CD14-positive monocyte (primary cell): ENCODE results near the gene PPP2R3A. TPM values are rescaled to one million over a fixed set of nuclear protein-coding genes. Genes with fewer than 3 reads are reported as not detected.

Experiments
- DNase-seq, 3 donors: peaks; one replicate each; pipeline ENCODE4 v3.0.0-alpha.2; 2011 to 2022
- H2AFZ ChIP-seq: 2 replicates; pipeline ENCODE4 v1.6.0; 2012; ENCODE audit warnings: mild to moderate bottlenecking, low read depth, low read length, inconsistent platforms; ENCODE audit not compliant: insufficient read depth, poor library complexity, severe bottlenecking
- H3K27ac ChIP-seq, 2 donors: 1 replicate in 1 of 2; 2 replicates in 1 of 2; pipeline ENCODE4 v1.5.1; 2012 to 2013; ENCODE audit warnings: low read length in 2 of 2, control low read depth in 1 of 2, inconsistent platforms in 1 of 2, low read depth in 1 of 2, mild to moderate bottlenecking in 1 of 2
- H3K27me3 ChIP-seq, 2 donors: one replicate each; pipeline versions ENCODE4 v1.6.0 to v1.6.1; 2011 to 2013; ENCODE audit warnings: low read length in 2 of 2; ENCODE audit not compliant: control insufficient read depth in 2 of 2, insufficient read depth in 2 of 2
- H3K36me3 ChIP-seq, 2 donors: replicated peaks in 1 of 2; 1 replicate in 1 of 2; 2 replicates in 1 of 2; pipeline versions ENCODE4 v1.5.1 to v1.6.1; 2012 to 2013; ENCODE audit warnings: low read length in 2 of 2, control low read depth in 1 of 2, inconsistent platforms in 1 of 2, mild to moderate bottlenecking in 1 of 2; ENCODE audit not compliant: insufficient read depth in 2 of 2, control insufficient read depth in 1 of 2
- H3K4me1 ChIP-seq, 2 donors: 1 replicate in 1 of 2; 2 replicates in 1 of 2; pipeline versions ENCODE4 v1.5.1 to v1.6.1; 2012 to 2013; ENCODE audit warnings: low read length in 2 of 2, control low read depth in 1 of 2, inconsistent platforms in 1 of 2, mild to moderate bottlenecking in 1 of 2, moderate library complexity in 1 of 2; ENCODE audit not compliant: insufficient read depth in 2 of 2, control insufficient read depth in 1 of 2
- H3K4me2 ChIP-seq: replicated peaks from 2 replicates; pipeline ENCODE3; 2012; ENCODE audit warnings: low read length, moderate library complexity, mild to moderate bottlenecking; ENCODE audit not compliant: poor library complexity, severe bottlenecking; ENCODE audit errors: extremely low read depth
- H3K4me3 ChIP-seq, 3 experiments: fragments of 200-600 bp in 1 of 3; sonication (generic) in 1 of 3; replicated peaks in 1 of 3; 1 replicate in 2 of 3; 2 replicates in 1 of 3; pipeline ENCODE4 v1.5.1; 2011 to 2013; ENCODE audit warnings: low read length in 3 of 3, mild to moderate bottlenecking in 3 of 3, control low read depth in 2 of 3, low read depth in 2 of 3, inconsistent platforms in 1 of 3, moderate library complexity in 1 of 3
- H3K79me2 ChIP-seq: 2 replicates; pipeline ENCODE4 v1.6.0; 2012; ENCODE audit warnings: mild to moderate bottlenecking, control low read depth, inconsistent platforms, low read length, moderate library complexity; ENCODE audit not compliant: insufficient read depth
- H3K9ac ChIP-seq: 2 replicates; pipeline ENCODE4 v1.6.0; 2017; ENCODE audit warnings: low read length, mild to moderate bottlenecking; ENCODE audit not compliant: insufficient read depth, poor library complexity, severe bottlenecking
- H3K9me3 ChIP-seq, 2 donors: replicated peaks in 1 of 2; 1 replicate in 1 of 2; 2 replicates in 1 of 2; pipeline versions ENCODE4 v1.5.1 to v1.6.1; 2012 to 2013; ENCODE audit warnings: low read length in 2 of 2, control low read depth in 1 of 2; ENCODE audit not compliant: control insufficient read depth in 1 of 2, insufficient read depth in 1 of 2
- H4K20me1 ChIP-seq: 2 replicates; pipeline ENCODE4 v1.6.0; 2012; ENCODE audit warnings: mild to moderate bottlenecking, low read length, control low read depth, moderate library complexity; ENCODE audit not compliant: insufficient read depth
- H3K27ac Mint-ChIP-seq, 7 donors: one replicate each; pipeline ENCODE4 v1.8.0; 2020; ENCODE audit warnings: mild to moderate bottlenecking in 7 of 7, mixed read lengths in 7 of 7, moderate library complexity in 6 of 7, inconsistent platforms in 2 of 7
- H3K27me3 Mint-ChIP-seq, 3 donors: one replicate each; pipeline ENCODE4 v1.8.0; 2021 to 2022; ENCODE audit warnings: low read depth in 3 of 3, mild to moderate bottlenecking in 3 of 3, mixed read lengths in 3 of 3, moderate library complexity in 3 of 3, inconsistent platforms in 1 of 3
- H3K36me3 Mint-ChIP-seq, 2 donors: one replicate each; pipeline ENCODE4 v1.8.0; 2020; ENCODE audit warnings: mixed read lengths in 2 of 2, inconsistent platforms in 1 of 2, mild to moderate bottlenecking in 1 of 2
- H3K4me1 Mint-ChIP-seq: one replicate; pipeline ENCODE4 v1.8.0; 2020; ENCODE audit warnings: mild to moderate bottlenecking, mixed read lengths
- H3K4me3 Mint-ChIP-seq, 2 donors: one replicate each; pipeline ENCODE4 v1.8.0; 2020; ENCODE audit warnings: mild to moderate bottlenecking in 2 of 2, mixed read lengths in 2 of 2, moderate library complexity in 1 of 2
- H3K9me3 Mint-ChIP-seq, 7 donors: one replicate each; pipeline ENCODE4 v1.8.0; 2020 to 2022; ENCODE audit warnings: mixed read lengths in 7 of 7, mild to moderate bottlenecking in 6 of 7, moderate library complexity in 6 of 7, inconsistent platforms in 2 of 7
- CTCF ChIP-seq: fragments of 200-600 bp; IDR thresholded peaks from one replicate; pipeline ENCODE4 v1.8.0; 2022; ENCODE audit warnings: antibody characterized with exemption, mild to moderate bottlenecking
- WGBS: methylation state at CpG from one replicate; pipeline ENCODE4 v1.1.5; 2013; ENCODE audit warnings: missing lambda C conversion rate; ENCODE audit not compliant: insufficient coverage; 5-methylcytosine and 5-hydroxymethylcytosine counted together
- intact Hi-C, 2 donors: fragments of 100-400 bp; cut with micrococcal nuclease; formaldehyde crosslinking; loops; one replicate each; pipeline versions ENCODE4 v1.15.0 to v1.15.1; 2023
- polyA plus RNA-seq, 3 donors: library from polyadenylated mRNA; depleted of rRNA in 1 of 3; unstranded in 2 of 3; stranded (reverse) in 1 of 3; fragments of 300-500 nt in 2 of 3; fragments of >200 nt in 1 of 3; fragmentation: Illumina TruSeq in 2 of 3; gene quantifications; 1 replicate in 2 of 3; 2 replicates in 1 of 3; pipeline ENCODE4 v1.2.3, GENCODE V29; 2012 to 2021

Gene PPP2R3A
- polyA plus RNA-seq, 3 donors = 0.09 to 0.15 (median 0.10) TPM

- H3K27me3 ChIP-seq = no peaks in the 10 kb centered on the region
- Mint-ChIP-seq H3K36me3 (peaks cover 29 to 33% of the 10 kb centered on the region in 2 donors), H3K27me3 (no peaks in the 10 kb centered on the region), H3K4me3 (no peak overlapping the region), H3K9me3 (peaks cover 0 to 2% (median 0%) of the 10 kb centered on the region in 7 donors), H3K27ac (peak overlapping the region in 1 of 7 donors; percentile 8), H3K4me1 (no peaks in the 10 kb centered on the region)
- WGBS = 94% methylated on average over 4 of the region's 6 CpGs
- H3K9me3 ChIP-seq = no peaks in the 10 kb centered on the region
- no peak overlapping the region for H3K4me3 ChIP-seq
- H3K4me2 ChIP-seq = no peak overlapping the region
- H3K36me3 ChIP-seq = peaks cover 31 to 36% of the 10 kb centered on the region in 2 donors
- H2AFZ ChIP-seq = no peak overlapping the region
- no peak for DNase-seq
- no peak overlapping the region for H3K9ac ChIP-seq
- intact Hi-C loops = no loop called here
- no peak for TF ChIP-seq CTCF
- H3K27ac ChIP-seq = no peak overlapping the region
- H3K79me2 ChIP-seq = peaks cover 54% of the 10 kb centered on the region
- H4K20me1 ChIP-seq = peaks cover 71% of the 10 kb centered on the region
- no peaks in the 10 kb centered on the region for H3K4me1 ChIP-seq
These were observed 181.6 kb downstream of the PPP2R3A start for GRCh38 chr3:136146981-136147729.

- H3K4me1 Mint-ChIP-seq = peaks cover 6% of the 10 kb centered on the region
- peaks cover 36 to 46% of the 10 kb centered on the region in 2 donors for H3K36me3 ChIP-seq
- peaks cover 36 to 44% of the 10 kb centered on the region in 2 donors for H3K36me3 Mint-ChIP-seq
- no peaks in the 10 kb centered on the region for H3K9me3 ChIP-seq
- H2AFZ ChIP-seq = no peak overlapping the region
- H3K27me3 ChIP-seq = no peaks in the 10 kb centered on the region
- H3K9me3 Mint-ChIP-seq = peaks cover 0 to 1% (median 0%) of the 10 kb centered on the region in 7 donors
- no peaks in the 10 kb centered on the region for H3K4me1 ChIP-seq
- no peak overlapping the region for H3K9ac ChIP-seq
- DNase-seq = no peak
- peak overlapping the region in 1 of 7 donors; percentile 80 for H3K27ac Mint-ChIP-seq
- intact Hi-C loops = loop anchor here in 1 of 2 donors (10.0 kb wide), 1 partner anchor 105 kb away; the partner anchor contains the start of gene PCCB
- no peak overlapping the region for H3K4me3 Mint-ChIP-seq
- H3K4me2 ChIP-seq = no peak overlapping the region
- H3K79me2 ChIP-seq = peaks cover 79% of the 10 kb centered on the region
- WGBS = no CpG with 5 or more reads among the region's 3 CpGs
- no peak for TF ChIP-seq CTCF
- peaks cover 96% of the 10 kb centered on the region for H4K20me1 ChIP-seq
- no peak overlapping the region for H3K27ac ChIP-seq
- no peaks in the 10 kb centered on the region for H3K27me3 Mint-ChIP-seq
- no peak overlapping the region for H3K4me3 ChIP-seq
These were observed 184.1 kb downstream of the PPP2R3A start for GRCh38 chr3:136149667-136150066.
